GM19463 (cell line): Measurements from ENCODE around the gene GMDS.

Experiments
- ATAC-seq: cut with Tn5 transposase; IDR thresholded peaks from one replicate; pipeline ENCODE4 v1.9.1; 2021; ENCODE audit warnings: mild to moderate bottlenecking, moderate library complexity; ENCODE audit not compliant: unreplicated experiment

GMDS gene

DNA sequence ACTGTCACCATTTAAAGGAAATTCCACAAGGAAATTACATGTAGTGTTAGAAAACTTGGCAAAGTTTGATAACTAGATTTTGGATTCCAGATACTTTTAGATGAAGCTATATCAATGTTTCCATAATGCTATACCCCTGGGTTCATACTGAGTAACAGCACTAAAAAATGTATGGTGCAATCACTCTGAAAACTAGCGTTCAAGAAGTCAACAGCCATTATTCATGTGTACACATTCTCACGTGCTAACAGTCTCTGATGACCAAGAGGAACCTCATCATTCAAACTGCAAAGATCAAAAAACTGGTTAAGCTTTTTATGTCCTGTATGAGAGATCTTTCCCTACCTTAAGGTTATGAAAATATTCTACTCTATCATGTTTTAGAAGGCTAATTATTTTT is 197.6 kb downstream of the GMDS start:
- ATAC-seq, result no peak

DNA sequence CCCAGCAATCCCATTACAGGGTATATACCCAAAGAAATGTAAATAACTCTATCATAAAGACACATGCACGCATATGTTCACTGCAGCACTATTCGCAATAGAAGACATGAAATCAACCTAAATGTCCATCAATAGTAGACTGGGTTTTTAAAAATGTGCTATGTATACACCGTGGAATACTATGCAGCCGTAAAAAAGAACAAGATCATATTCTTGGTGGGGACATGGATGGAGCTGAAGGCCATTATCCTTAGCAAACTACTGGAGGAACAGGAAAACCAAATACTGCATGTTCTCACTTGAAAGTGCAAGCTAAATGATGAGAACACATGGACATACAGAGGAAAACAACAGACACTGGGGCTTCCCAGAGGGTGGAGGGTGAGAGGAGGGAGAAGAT is 201.2 kb downstream of the GMDS start:
- no peak for ATAC-seq

DNA sequence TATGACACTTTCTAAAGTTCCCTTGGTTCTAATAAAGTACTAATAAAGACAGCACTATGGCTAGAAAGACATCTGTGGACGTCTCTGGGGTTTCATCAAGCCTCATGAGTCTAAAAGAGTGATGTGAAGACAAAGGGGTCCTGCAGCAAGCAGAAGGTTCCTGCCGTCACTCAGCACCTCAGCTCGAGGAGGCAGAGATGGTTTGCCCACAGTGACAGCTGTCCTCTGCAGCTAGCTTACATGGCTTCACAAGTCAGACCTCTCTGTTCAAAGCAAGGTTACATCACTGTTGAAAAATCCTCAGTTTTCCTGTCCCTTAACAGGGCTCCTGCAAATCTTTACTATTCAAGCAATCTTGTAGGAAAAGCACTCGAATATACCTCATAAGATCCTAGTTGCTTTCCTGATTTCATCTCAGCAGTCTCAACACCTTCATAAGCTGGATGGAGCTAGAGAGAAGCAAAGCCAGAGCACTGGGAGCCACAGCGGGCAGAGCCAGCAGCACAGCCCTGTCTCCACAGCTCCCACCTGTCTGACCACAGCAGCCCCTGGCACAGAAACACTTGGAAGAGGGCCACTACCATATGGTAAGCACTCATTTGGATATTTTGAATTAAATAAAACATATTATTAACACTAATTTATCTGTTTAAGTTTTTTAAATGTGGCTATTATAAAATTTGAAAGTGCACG is 202.3 kb downstream of the GMDS start:
- no peak for ATAC-seq

DNA sequence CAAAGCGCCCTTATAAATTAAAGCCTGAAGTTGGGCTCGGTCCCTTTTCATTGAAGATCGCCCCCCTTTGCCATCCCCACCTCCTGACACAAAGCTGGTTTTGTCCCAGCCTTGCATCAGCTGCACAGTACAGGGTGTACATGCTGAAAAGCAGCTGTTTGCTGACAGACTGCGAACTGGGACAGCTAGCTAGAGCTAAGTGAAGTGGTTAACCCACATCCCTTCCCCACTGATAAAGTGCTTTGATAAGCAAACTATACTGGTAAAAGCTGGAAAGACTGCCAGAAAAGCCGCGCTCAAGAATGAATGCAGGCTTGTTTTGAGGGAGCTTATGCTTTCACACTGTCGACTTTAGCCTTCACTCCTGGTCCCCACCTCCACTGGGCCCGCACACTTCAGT is 207.3 kb downstream of the GMDS start:
- no peak for ATAC-seq

DNA sequence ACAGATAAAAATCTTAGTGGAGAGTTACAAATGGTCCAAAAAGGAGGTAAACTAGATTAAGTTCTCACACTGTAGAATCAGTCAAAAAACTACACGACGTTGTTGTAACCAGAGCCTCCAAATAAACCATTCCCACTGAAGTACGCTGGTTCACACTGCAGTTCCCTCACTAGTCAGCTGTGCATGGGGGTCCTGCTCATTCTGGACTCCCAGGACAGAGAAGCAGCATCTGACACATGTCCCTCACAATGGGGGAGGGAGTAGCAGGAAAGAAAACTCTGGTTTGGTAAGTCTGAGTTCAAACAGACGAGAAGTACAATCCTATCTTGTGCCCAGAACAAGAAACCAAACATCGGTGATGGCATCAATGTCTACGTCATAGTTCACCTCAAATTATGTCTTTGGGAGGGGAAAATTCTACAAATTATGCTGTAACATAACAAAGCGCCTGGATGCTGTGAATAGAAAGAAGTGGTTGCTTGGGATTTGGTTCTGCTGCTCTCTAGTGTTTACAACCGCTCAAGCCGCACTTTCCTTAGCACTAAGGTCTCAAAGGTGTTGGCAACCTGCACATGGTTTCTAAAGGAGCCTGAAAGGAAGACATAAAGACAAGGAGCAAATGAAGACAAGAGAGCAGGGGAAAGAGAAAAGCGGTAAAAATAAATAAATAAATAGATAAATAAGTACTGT is 208.0 kb downstream of the GMDS start:
- ATAC-seq, result no peak

DNA sequence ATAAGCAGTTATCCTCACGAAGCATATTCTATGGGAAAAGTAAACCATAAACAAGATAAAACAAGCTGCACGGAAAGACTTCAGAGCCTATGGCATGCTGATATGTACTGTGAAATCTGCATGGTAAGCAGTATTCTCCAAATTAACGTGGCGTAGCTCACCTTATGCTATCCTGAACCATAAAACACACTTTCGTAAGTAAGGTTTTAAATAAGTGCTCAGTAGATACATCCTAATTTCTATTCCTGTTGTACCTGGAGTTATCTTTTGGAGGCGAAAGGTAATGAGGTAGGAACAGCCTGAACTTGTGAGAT is 208.7 kb downstream of the GMDS start:
- ATAC-seq, result no peak

DNA sequence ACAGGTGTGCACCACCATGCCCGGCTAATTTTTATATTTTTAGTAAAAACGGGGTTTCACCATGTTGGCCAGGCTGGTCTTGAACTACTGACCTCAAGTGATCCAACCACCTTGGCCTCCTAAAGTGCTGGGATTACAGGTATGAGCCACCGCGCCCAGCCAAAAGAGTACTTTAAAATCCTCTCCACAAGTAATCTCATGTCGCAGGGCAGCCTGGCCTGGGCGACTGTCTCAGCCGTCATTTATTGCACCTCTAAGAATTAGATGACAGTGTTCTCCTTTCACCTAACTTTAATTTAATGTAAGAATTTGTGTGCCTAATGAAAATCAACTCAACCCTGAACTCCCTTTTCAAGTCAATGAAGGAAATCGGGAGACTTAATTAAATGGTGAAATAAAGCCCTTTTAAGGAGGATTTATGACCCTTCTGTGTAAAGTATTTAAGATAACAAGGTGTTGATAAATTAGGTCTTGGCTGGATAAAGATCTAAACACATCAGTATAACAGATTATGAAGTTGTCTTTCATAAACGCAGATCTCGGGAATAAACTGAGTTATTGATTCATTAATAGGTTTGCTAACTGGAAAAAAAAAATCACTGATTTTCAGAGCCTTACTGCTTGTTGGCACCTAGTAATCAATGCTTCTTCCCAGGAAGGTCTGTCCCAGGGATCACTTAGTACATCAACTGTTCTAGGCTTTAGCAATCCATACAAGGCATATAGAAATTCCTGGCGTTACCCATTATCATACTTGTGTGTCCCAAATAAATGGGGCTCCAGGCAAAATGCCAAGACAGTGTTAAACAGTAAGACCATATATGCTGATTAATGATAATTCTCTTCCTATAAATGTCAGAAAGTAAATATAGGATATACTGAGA is 209.3 kb downstream of the GMDS start:
- no peak for ATAC-seq

DNA sequence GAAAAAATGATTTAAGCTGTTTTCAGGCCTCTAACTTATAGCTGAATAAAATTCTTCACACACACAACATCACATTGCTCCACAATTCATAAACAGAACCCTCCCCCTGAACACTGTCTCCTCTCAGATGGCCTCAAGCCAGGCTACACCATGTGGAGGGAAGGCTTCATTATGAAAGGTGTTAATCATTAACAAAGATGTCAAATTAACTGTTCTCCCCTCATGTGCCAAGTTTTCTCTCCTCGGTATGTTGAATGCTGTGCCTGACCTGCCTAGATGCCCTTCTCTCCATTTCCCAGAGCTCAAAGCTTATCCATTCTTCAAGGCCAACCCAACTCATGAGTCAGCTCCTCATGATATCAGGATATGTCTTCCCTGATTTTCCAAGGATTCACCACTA is 210.4 kb downstream of the GMDS start:
- ATAC-seq, result no peak

DNA sequence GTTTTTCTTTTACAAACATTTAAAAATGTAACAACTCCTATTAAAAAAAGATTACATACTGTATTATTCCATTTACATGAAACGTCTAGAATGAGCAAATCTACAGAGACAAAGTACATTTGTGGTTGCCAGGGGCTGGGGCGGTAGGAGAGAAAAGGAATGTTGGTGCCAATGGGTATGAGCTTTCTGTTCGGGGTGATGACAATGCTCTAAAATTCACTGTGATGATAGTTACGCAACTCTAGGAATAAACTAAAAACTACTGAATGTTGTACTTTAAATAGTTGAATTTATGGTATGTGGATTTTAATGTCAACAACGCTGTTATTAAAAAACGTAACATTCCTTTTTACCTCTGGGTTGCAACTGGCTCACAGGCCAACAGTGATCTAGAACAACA is 211.1 kb downstream of the GMDS start:
- no peak for ATAC-seq

DNA sequence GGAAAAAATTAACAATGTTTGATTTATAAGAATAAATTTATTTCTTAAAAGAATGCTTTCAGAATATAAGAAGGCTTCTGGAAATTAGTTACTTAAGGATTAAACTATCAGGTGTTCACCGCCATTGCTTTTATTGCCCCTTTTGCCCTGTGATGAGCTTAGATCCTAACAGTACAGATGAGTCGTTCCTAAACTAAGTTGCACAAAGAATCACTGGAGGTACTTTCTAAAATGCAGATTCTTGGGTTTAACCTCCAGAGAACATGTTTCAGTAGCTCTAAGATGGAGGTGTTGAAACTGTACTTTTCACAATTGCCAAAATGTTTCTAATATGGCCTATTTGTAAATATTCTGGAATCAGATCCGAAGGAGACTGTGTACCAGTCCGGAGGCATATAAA is 211.9 kb downstream of the GMDS start:
- ATAC-seq, result no peak

DNA sequence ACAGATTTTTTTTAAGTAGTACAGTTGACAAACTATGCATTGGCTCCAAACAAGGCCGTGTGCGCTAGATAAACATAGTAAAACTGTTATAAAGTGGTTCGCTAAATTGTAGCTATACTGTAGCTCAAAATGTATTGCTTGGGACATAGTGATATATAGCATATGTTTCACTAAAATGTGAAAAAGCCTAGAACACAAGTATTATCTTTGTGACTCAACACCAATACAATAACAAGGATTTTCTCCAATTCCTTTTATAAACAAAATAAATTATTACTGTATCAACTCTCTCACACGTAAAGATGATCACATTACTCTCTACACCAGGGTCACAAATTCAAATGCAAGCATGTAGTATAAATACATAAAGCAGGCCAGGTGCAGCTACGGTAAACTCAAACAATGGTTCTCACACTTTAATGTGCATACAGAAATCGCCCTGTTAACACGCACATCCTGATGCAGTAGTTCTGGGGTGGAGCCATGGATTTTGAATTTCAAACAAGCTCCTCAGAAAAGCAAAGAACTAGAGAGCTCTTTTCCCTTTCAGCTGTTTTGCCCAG is 214.6 kb downstream of the GMDS start:
- ATAC-seq, result no peak

DNA sequence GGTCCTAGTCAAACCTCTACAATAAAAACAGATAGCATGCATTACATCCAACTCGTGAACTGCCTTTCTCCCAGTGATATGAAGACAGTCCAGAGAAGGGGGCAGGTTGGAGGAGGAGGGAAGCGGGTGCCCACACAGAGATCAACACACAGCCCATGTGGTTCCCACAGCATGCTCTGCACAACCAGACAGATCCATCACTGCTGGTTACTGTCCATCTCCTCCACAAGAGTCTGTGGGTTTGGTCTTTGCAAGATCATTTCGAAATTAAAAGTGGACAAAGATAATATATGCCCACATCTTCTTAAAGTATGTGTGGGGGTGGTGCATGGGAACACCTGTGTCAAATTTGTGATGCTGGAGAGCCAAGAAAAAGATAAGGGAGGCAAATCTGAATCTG is 215.5 kb downstream of the GMDS start:
- ATAC-seq, result no peak

DNA sequence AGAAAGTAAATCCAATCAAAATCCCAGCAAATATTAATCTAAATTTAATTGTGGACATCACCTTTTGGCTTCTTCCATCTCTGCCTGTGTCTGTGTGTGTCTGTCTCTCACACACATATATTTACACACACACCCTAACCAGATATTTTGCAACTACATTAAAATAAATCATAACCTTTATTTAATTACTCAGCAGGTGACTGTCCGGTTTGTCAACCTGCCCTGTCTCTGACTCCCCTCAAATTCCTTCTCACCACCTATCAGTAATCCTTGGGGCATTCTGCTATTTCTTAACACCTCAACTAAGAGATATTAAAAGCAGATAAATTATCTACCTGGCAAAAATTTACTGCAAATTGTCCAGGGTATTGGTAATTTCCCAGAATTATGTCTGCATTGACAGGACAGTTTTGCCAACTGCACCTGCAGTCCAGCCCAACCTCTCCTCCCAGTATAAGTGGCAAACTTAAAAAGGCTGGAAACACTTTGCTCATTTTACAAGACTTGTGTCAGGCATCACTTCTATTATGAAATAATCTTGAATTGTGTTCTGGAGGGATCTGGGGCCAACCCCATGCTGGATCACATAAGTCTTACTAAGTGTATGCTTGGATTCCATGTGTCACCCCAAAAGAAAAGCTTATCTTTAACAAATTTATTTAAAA is 216.1 kb downstream of the GMDS start:
- ATAC-seq, result no peak

DNA sequence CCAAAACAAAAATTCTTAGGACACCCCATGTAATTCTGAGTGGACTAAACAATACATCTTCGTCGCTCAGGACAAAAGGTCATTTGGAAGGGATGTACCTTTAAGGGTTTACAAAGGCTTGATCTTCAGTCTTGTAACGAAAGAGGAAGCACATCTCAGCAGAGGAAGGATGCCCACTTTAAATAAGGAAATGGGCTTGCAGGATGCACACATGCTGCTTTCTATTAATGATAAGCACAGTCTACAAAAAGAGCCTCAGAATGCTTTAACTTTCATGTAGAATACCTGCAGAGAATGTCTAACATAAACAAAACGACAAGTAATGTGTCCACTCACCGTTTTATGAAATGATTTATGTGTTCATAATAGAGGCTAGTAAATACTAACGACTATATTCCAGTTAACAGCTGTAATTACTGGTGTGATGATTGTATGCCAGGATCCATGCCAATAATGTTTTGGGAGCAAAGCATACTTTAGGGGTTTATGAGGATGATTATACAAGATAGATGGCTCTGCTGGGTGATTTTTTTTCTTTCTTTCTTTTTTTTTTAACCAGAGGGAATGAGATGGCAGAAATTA is 216.9 kb downstream of the GMDS start:
- ATAC-seq, result no peak

DNA sequence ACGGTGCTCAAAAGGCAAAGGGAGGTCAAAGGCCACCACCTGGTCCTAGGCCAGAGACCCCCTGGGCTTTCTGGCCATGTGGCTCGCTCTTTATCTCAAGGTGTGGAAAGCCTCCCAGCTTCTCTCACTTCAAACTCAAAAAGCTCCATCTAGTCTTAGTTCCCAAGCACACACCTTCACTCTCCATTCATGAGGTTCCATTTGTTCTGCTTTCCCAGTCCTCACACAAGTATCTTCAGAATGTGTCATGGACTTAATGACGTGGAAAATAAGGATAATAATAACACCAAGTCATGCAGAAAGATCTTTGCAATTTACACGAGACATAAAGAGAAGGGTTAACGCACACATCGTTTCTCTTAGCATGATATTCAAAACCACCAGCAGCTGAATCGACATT is 219.3 kb downstream of the GMDS start:
- ATAC-seq, result no peak

DNA sequence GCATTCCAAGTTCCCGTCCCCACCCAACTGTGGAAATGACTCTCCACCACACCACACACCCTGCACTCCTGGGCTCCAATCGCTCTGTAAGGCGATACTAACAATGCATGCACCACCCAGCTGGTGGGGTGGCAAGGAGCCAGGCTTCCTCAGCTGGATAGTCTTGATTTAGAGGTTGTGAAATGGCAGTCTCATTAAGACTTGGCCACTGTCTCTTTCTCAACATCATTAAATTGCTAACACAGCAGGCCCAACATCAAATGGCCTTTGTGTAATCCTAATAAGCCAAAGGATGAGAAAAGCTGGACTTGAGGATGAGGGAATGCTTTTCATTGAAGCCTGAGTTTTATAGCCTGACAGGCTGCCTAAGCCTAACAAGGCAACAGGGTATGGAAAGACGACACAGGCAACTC is 223.7 kb downstream of the GMDS start:
- ATAC-seq, result no peak

DNA sequence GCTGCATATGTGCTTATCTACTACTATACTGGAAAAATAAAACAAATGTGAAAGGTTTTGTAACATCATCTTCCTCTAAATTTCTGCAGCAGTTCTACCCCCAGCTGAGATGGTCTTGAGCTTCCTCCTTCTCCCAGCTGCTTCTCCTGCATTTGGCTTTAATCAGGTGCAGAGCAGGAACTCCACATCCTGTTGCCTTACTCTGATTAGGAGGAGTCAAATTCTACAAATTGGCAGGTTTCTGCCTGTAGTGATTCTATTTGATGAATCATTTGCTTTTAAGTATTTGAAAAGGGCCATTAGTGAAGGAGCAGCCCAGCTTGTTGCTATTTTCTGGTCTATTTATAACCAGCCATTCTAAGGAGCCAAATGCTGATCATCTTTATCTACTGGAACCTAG is 224.5 kb downstream of the GMDS start:
- no peak for ATAC-seq

DNA sequence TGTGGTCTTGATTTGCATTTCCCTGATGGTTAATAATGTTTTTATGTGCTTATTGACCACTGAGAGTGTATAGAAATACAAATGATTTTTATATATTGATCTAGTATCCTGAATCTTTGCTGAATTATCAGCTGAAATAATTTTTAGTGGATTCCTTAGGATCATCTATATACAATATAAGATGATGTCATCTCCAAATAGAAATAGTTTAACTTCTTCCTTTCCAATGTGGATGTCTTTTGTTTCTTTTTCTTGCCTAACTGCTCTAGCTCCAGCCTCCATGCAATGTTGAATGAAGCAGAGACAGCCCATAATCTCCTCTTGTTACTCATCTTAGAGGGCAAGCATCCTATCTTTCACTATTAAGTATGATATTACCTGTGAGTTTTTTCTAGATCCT is 226.4 kb downstream of the GMDS start:
- ATAC-seq, result no peak

DNA sequence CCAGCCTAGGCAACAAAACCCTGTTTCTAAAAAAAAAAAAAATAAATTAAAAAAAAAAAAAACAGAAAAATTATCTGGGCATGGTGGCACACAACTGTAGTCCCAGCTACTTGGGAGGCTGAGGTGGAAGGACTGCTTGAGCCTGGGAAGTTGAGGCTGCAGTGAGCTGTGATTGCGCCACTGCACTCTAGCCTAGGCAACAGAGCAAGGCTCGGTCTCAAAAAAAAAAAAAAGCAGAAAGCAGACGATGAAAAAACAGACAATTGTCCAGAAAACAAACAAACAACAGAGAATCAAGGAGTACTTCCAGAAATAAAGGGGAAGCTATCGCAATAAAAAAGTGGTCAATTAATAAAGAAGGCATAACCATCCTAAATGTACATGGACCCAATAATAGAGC is 229.4 kb downstream of the GMDS start:
- no peak for ATAC-seq

DNA sequence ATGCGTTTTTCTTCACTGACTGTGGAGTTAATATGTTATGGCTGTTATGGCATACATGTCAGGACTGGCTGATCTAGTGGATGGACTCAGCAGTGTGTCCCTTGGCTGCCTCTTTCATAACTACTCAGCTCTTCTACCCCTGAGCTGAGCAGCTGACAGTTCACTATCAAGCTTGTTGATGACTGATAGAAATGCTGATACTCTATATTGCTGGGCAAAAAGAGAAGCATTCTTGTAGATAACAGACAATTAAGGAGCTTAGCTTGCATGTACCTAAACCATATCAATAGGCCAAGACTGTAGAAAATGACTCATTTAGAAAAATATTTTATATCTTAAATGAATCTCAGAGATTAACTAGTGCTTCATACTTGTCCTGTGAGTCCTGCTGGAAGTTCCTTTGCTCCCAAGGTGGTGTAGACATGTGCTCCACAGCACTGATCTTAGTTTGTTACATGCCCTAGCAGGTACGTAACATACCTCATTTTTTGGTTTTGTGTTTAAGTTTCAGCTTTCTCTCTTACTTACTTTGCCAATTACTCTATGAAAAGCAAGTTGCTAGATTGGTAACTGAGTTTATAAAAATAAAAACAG is 236.9 kb downstream of the GMDS start:
- ATAC-seq, result no peak
